NCI-H446 treated with DMSO at 0.1 percent for 48 hours (cell line): ENCODE measurements around the gene SDK2.

ENCODE experiments used
- DNase-seq: peaks from one replicate; lab custom pipeline; 2025; lab: John Stamatoyannopoulos, UW

SDK2 gene

GRCh38 chr17:73610331-73610911, 33.8 kb downstream of the SDK2 start:
- DNase-seq = no peak

DNA sequence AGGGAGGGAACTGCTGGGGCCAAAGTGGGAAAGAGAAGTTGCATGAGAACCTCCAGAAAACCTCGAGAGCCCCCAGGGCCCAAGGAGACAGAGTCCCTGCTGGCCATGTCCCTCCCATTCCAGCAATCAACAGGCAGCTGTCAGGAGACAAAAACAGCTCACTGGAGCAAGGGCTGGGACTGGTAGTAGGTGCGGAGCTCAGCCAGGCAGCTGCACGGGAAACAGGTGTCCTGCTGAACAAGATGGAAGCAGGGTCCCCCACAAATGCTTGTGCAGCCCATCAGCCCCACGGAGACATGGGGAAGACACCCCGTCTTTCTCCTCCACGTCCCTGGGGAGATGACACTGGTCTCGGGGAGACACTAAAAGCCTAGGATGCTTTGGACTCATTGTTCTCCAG, 34.5 kb downstream of the SDK2 start:
- no peak for DNase-seq

- no peak for DNase-seq
Measured at GRCh38 chr17:73609060-73609459, 35.2 kb downstream of the SDK2 start.

DNA sequence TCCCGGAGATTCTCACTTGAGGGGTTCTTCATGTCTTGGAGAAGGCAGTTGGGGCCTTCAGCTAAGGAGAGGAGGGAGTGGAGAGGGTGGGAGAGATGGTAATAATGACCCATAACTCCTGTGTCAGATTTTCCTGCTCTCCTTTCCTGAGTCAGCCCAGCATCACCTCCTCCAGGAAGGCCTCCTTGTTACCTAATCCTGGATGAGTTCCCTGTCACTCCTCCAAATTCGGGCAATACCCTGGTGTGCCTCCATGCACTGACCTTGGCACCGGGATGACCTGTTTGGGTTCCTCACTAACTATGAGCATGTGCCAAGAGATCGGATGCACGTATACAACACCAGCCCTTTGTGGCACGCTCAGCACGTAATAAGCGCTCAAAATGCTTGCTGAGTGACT, 38.8 kb downstream of the SDK2 start:
- DNase-seq = no peak

GRCh38 chr17:73604476-73604875, 39.8 kb downstream of the SDK2 start:
- no peak for DNase-seq

GRCh38 chr17:73603971-73604370, 40.3 kb downstream of the SDK2 start:
- DNase-seq = no peak

DNA sequence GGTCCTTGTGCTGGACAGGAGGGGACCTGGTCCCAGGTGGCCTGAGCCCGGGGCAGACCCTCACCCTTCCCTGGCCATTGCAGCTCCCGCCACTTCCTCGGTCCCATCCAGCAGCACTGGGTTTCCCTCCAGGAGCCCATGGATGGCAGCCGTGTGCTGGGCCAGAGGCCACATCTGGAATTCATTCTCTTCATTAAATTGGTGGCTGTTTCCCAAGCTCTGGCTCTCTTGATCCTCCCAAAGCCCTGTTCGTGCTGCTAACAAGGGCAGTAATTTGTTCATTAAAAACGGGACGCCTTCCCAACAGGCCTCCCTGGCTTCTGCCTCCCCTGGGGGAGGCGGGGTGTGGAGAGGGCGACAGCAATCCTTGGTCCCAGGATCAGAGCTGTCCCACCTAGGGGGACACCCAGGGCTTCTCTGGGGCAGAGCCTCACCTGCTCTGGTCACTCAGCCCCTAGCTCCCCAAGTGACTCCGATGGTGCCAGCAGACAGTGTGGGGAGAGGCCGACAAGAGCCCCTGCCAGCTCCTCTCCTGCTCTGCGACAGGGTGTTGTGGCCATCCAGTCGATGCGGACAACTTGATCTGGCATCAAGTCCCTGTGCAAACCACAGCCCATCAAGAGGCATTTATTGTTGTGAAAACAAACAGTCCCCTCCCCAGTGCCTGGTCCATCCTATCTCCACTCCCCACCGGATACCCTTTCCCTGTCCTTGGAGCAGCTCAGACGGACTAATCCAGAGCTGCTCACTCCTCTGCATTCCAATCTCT, 44.0 kb downstream of the SDK2 start:
- peak; percentile 6 for DNase-seq

DNA sequence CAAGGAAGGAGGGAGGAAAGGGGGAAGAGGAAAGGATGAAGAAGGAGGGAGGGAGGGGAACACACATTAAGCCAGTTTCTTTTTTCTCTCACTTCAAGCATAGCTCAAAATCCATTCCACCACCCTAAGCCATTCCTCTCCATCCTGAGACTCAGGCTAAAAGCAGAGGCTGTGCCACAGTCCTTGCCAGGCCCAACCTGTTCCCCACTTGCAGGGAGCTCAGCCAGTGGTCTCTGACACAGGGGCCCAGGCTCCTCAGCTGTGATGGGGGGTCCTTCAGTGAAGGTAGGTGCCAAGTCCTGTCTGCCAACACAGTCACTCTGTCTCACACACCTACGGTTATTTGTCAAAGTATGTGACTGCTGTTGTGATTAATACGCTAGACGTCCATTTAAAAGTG, 44.6 kb downstream of the SDK2 start:
- DNase-seq = no peak

- DNase-seq = no peak
Measured at GRCh38 chr17:73598212-73598611, 46.0 kb downstream of the SDK2 start.

- no peak for DNase-seq
Measured at GRCh38 chr17:73595931-73596330, 48.3 kb downstream of the SDK2 start.

- no peak for DNase-seq
Measured at GRCh38 chr17:73595479-73595878, 48.8 kb downstream of the SDK2 start.

GRCh38 chr17:73595068-73595467, 49.2 kb downstream of the SDK2 start:
- DNase-seq = no peak

DNA sequence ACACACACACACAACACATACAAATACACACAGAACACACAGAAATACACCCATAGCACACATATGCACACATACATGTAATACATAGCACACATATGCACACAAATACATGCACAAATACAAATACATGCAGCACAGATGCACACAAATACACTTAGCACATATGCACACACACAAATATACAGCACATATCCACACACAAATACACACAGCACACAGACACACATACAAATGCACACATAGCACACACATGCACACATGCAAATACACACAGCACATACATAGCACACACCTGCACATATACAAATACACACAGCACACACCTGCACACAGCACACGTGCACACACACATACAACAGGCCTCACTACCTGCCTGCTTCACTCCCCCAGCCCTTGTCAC, 49.6 kb downstream of the SDK2 start:
- no peak for DNase-seq

DNA sequence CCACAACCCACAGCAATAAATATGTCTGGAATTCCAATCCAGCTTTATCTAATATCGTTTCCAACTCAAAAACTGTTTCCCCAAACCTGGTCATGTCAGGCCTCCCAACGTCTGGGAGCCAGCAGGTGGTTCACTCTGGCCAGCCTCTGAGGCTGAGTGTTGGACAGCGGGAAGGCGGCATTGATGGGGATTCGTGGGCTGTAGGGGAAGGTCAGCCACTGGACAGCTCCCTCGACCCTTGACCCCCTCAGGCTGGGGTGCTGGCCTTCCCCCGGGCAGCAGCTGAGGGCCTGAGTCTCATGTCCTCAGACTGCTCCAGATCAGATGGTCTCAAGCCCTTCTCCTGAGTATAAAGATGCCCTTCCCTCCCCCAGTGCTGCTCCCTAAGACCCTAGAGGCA, 50.2 kb downstream of the SDK2 start:
- no peak for DNase-seq

DNA sequence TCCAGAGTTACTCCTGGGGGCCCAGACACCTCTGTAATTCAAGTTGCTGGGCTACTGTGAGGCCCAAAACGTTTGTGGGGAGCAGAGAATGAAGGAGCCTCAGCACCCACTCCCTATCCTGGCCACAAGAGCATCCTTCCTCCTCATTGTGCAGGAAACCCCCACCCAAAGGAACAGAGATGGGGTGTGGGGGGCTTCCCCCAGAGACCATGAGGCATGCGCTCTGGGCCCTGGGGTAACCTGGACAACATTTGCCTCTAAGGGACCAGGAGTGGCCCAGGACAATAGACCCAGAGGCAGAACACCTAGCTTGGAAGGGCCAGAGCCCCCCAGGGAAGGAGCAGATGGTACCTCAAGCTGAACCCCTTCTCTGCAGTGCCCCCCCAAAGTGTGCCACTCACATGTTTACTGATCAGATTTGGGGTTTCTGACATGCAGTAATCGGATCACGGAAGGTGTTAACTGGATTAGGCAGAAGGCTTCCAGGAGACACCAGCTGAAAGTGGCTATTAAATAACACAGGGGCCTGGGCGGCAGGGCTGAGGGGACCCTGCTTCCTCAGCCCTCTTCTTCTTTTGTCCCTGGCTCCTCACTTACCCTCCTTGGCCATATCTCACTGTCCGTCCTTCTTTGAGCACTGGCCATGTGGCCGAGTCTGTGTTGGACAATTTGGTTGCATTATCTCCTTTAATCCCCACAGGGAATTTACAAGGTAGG, 50.8 kb downstream of the SDK2 start:
- no peak for DNase-seq

GRCh38 chr17:73592501-73592961, 51.7 kb downstream of the SDK2 start:
- no peak for DNase-seq

DNA sequence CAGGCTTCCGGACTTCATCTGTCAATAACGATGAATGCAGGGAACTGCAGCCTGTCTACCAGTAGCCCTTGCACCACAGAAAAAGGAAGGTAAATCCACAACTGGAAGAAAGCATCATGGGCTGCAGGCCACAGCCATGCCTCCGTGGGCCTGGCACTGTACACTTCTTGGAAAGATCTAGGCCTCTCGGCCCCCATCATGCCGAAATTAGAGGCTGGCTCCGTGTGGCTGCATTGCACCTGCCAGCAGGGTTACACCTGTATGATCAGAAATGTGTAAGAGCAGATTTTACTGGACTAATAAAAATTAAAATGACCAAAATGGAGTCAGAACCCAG, 52.2 kb downstream of the SDK2 start:
- DNase-seq = no peak

DNA sequence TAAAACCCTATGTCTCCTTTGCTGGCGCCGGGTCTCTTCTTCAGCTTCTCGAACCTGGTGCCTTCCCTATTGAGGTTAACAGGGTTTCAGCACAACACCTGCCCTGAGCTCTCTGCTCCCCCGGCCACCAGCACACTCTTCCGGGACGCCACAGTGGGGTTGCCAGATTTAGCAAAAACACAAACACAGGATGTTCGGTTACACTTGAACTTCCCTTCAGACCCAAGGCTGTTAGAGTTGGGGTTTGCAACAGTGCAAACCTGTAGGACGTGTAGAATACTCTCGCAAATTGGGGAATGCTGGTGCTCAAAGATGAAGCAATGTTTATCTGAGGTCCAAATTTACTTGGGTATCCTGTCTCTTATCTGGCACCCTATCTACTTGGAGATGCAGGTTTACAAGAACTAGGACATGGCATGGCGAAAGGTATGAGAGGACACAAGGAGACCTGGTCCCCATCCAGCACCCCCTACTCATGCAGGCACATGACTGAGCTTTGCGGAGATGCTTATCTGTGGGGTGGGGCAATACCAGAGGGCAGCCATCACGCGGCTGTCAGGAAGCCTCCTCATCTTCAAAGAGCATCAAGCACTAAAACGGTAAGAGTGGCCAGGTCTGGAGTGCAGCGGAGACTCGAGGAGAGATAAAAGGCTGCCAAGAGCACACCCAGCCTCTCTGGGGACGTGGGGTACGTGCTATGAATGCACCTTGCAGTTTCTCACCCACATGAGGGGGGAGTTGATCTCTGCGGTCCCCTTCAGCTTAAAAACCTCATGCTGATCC, 52.8 kb downstream of the SDK2 start:
- DNase-seq = no peak

- DNase-seq = no peak
Measured at GRCh38 chr17:73589363-73589980, 54.8 kb downstream of the SDK2 start.

DNA sequence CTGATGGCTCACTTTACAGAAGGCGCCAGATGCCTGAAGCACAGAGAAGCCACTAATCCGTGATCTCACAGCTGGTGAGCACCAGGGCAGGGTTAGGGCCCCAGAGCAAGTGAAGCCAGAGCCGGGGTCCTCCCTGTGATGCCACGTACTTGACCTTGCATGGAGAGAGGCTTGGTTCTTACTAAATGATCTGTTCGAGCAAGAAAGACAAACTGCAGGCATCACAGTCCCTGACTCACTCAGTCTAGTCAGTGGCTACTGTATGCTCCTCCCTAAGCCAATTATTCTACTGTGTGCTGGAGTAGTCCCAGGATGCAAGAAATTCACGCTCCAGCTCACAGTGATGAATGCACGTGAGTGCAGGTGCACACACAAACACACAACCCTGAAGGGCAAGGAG, 55.4 kb downstream of the SDK2 start:
- DNase-seq = no peak

DNA sequence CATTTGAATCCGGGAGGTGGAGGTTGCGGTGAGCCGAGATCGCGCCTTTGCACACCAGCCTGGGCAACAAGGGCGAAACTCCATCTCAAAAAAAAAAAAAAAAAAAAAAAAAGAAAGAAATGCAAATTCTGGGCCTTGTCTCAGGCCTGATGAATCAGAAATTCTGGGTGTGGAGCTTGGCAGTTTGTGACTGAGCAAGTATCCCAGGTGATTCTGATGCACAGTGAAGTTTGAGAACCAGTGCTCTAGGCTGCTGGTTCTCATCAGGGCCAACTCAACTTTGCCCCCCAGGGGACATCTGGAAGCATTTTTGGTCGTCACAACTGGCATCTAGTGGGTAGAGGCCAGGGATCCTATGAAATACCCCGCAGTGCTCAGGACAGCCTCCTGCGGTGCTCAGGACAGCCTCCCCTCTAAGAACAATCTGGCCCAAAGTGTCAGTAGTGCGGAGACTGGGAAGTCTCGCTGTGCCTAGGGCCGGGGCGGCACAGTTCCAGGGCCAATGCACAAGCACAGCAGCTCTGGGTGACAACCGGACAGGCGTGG, 55.9 kb downstream of the SDK2 start:
- no peak for DNase-seq
